Right ventricle myocardium superior (tissue), 1 donor: ENCODE measurements around the gene TIAM1. TPM values are rescaled to one million over a fixed set of nuclear protein-coding genes. Genes with fewer than 3 reads are reported as not detected.
A peak's percentile ranks its signal among the peaks of the same experiment; 100 is the strongest.

Experiments used
- ATAC-seq: fragments of 200-7000 bp; cut with Tn5 transposase; one replicate; pipeline ENCODE4 v1.9.1; 2020; ENCODE audit warnings: mild to moderate bottlenecking; ENCODE audit not compliant: poor library complexity
- DNase-seq: peaks from one replicate; pipeline ENCODE4 v3.0.0-alpha.2; 2020
- intact Hi-C: fragments of 100-400 bp; cut with DNase I; formaldehyde crosslinking; loops from one replicate; pipeline ENCODE4 v1.11.2; 2022
- long read RNA-seq: library from polyadenylated mRNA; unstranded; transcript quantifications from one replicate; pipeline ENCODE4 v2.0.0, GENCODE V29; 2021
- total RNA-seq: library from RNA; stranded (reverse); fragmentation: NEBNext Ultra II Directional; extraction: Animal tissue kit (Norgen Biotek cat#: 25700); gene quantifications from one replicate; pipeline ENCODE4 v1.2.1, GENCODE V29; 2021
- donor health status: DM: no; HTN: yes; CAD: no; lungs with severe emphysema.

The TIAM1 gene, protein sequence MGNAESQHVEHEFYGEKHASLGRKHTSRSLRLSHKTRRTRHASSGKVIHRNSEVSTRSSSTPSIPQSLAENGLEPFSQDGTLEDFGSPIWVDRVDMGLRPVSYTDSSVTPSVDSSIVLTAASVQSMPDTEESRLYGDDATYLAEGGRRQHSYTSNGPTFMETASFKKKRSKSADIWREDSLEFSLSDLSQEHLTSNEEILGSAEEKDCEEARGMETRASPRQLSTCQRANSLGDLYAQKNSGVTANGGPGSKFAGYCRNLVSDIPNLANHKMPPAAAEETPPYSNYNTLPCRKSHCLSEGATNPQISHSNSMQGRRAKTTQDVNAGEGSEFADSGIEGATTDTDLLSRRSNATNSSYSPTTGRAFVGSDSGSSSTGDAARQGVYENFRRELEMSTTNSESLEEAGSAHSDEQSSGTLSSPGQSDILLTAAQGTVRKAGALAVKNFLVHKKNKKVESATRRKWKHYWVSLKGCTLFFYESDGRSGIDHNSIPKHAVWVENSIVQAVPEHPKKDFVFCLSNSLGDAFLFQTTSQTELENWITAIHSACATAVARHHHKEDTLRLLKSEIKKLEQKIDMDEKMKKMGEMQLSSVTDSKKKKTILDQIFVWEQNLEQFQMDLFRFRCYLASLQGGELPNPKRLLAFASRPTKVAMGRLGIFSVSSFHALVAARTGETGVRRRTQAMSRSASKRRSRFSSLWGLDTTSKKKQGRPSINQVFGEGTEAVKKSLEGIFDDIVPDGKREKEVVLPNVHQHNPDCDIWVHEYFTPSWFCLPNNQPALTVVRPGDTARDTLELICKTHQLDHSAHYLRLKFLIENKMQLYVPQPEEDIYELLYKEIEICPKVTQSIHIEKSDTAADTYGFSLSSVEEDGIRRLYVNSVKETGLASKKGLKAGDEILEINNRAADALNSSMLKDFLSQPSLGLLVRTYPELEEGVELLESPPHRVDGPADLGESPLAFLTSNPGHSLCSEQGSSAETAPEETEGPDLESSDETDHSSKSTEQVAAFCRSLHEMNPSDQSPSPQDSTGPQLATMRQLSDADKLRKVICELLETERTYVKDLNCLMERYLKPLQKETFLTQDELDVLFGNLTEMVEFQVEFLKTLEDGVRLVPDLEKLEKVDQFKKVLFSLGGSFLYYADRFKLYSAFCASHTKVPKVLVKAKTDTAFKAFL (N-terminal part only)
- total RNA-seq = 2.9 TPM
- long read RNA-seq, partial matches to known transcripts = 1 of 1 reads
- long read RNA-seq, other reads (novel, unspliced or antisense) = 0 of 1 reads

DNA sequence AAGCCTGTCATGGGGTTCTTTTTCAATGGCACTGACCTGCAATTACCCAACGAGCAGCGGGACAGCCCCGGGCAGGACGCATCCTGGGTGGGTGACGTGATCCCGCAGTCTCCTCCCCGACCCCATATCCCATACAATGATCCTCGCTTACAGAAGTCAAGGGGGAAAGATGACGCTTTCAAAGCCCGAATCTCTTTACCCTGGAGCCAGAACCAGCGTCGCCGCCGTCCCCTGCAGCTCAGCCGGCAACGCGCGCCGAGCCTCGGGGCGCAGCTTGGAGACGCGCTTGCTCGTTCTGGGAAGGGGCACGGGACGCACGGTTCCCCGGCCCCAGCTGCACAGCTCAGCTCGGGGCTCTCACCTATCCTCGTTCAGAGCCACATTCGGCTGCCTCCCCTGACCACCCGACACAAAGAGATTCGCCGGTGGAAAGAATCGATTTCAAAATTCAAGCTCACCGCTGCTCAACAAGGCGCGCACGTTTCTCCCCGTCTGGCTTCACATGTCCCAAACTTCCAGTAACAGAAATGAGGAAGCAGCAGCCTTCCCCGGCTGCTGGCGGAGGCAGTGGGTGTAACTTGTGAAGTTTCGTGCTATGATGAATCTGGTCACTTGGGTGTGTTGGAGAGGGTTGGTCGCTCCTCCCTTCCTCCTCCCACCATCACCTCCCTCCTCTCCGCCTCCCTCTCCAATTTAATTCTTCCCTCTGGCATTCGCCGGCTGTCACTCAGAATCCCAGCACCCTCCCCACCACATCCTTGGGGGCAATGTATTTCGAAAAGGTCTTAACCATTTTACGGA is at the start of gene TIAM1:
TIAM1 (minus strand) TSS at position 582 of the 801 bp plus-strand sequence. CDS start 77,289 bp downstream, outside the sequence.
- DNase-seq (peak; percentile 84), ATAC-seq (peak; percentile 95)
- intact Hi-C loops = no loop called here

DNA sequence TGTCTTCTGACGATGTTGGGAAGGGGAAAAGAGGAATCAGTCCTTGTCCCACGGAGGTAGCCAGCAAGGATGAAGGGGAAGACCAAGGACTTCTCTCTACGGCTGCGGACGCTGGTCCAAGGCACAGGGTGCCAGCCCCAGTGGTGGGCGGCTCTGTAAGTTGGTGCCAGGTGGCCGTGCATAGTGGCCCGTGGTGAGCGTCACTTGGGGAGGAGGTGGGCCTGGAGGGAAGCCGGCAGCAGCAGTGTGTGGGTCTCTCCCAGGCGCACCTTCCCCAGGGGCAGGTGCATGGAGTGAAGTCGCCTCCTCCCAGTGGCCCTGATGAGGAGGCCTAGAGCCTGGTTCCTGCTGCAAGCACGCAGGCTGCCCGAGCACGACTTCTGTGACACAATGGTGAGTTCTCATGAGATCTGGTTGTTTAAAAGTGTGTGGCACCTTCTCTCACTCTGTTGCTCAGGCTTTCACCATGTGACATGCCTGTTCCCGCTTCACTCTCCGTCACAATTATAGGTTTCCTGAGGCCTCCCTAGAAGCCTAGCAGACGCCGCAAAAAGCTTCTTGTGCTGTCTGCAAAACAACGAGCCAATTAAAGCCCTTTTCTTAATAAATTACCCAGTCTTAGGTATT is 43.6 kb upstream of the TIAM1 start:
- DNase-seq (no peak), ATAC-seq (no peak)
- intact Hi-C loops = no loop called here

DNA sequence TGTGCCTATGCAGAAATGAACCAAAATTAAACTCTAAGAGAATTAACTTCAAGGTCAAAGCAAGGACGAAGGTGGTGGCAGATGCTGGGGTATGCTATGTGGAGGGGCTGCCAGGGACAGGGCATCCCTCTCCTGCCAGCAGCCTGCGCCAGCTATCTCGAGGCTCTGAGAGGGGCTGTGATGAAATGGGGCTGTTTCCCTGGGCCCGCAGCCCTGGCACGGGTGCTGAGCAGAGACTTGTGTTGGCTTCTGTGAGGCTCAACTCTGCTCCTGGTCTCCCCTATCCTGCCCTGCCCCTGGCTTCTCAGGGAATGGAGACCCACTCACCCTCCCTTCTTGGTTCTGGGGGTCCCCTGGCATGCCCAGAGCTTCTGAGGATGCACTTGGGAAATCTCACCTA is 41.9 kb upstream of the TIAM1 start:
- intact Hi-C loops = no loop called here
- DNase-seq = no peak
- ATAC-seq = no peak

DNA sequence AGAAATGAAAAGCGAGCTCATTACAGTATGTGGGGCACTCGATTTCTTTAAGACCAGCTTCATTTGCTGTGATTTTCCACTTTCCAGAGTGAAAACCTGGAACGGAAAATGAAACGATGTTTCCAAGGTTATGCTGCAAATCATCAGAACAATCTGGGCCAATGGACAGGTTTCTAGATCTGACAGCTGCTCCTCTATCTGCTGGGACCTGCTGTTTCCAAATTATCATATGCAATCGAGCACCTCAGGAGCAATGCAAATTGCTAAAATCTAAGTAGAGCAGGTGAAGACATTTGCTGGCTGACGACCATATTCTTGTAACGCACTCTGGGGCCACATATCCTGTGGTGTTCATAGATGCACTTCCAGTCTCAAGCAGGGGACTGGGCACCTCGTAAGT is 39.7 kb upstream of the TIAM1 start:
- ATAC-seq (no peak), DNase-seq (no peak)
- intact Hi-C loops = no loop called here

DNA sequence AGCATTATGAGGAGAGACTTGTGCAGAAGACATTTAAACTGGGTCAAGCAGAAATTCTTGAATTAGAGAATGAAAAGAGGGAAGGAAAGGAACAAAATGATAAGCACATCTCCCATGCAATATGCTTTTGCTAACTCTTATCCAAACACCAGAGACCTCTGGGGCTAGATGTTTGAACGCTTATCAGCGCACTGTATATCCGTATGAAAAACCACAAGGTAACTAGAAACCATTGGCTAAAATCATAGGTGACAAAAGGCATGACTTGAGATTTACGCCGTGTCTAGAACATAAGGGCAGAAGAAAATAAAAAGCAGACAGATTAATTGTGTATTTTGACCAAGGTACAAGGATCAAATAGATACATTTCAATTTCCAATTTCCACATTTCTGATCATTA is 38.0 kb upstream of the TIAM1 start:
- DNase-seq = no peak
- intact Hi-C loops = no loop called here
- ATAC-seq = no peak

DNA sequence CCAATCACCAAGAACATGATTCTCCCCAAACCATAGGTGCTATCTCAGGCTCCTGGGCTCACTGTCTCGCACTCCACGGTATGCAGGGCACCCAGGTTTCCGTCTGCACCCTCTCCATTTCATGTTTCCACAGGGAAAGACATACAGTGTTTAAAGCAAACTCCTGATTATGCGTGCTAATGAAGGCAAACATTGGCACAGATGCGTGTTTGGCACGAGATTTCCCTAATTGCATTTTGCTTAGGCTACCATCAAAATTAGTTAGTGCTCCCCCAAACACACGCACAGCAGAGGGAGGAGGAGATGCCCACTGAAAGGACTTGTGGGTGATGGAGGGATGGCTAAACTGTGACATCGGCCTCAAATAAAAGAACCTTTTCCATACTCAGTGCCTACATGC is 32.2 kb upstream of the TIAM1 start:
- intact Hi-C loops = no loop called here
- ATAC-seq (no peak), DNase-seq (no peak)

DNA sequence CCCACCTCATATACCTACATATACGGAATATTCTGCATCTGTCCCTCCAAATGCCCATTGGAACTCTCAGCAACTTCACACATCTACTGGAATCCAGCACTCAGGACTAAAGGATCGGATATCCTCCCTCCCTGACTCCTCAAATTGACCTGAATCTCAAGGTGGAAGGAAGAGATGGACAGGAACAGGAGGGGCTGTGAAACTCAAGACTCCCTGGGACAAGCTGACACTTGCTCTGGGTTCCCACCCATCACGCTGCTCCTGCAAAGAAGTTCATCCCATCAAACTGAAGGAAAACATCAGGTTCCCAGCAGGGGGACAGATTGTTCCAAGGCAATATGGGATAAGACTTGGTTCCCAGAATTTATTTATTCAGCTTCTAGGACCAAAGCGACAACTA is 30.3 kb upstream of the TIAM1 start:
- no peak for DNase-seq
- intact Hi-C loops = no loop called here
- no peak for ATAC-seq

DNA sequence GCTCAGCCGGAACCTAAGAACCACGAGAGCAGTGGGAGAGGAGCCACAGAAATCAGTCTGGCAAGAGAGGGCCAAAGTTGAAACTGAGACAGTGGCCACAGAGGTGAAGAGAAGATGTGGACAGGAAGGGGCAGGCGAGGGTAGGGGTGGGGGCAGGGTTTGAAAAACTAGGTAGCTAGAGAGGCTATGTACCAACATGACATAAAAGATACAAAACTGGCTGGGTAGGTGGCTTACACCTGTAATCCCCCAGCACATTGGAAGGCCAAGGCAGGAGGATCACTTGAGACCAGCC is 28.4 kb upstream of the TIAM1 start:
- intact Hi-C loops = no loop called here
- DNase-seq (no peak), ATAC-seq (no peak)

DNA sequence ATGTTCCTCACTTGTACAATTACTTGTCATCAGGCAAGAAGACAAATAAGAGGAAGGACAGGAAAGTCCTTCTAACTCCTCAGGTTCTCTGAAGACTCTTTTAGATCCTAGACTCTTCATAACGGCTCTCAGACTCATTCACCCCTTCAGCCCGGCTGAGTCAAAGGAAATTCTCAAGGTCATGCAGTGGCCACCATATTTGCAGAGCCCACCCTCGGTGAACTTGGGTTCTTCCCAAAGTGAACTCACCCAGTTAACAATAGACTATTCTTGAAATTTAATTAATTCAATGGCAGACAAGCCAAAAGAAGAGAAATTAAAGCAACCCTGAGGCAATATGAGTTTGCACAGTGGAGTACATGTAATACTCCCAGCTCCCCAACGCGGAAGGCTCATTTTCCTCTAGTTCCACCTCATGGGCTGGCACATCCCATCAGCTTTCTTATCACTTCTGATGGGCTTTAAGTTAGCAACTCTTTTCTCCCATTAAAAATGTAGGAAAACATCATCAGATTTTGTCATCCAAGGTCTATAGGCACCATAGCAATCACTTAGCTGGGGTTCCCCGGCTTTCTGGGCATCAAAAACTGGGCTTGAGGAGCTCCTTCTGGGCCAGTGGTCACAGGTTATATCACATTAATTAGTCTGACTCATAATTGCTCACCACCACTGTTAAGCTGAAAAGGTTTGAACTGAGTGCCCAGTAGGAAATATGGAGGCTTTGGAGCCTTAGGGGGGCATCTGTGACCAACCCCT is 27.8 kb upstream of the TIAM1 start:
- DNase-seq (no peak), ATAC-seq (peak; percentile 19)
- intact Hi-C loops = no loop called here

DNA sequence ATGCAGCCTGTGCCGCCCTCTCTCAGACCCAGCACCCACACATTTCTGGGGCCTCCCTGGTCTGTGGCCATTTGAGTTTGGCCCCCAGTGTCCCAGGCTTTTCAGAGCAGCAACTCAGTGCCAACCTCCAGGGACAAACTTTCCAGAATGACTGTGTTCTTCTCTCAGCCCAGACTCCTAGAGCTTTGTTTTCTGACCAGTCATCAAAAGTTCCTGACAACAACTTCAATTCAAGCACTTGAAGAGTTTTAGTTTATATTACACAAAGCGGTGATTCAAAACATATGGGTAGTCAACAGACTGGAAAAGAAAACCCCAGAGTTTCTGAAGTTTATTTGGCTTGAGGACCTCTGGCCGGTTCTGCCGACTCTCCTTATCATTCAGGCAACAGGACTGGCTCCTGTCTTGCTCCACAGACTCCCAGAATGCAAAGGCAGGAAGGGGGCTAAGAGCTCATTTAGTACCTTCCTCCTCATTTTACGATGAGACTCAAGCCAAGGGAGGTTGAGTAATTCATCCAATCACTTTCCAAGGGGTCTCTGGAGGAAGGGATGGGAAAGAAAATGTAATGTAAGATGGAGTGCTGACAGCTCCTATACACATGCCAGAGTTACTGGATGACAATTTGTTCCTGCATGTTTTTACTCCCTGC is 27.0 kb upstream of the TIAM1 start:
- peak; percentile 57 for DNase-seq
- ATAC-seq = peak; percentile 93
- intact Hi-C loops = no loop called here

DNA sequence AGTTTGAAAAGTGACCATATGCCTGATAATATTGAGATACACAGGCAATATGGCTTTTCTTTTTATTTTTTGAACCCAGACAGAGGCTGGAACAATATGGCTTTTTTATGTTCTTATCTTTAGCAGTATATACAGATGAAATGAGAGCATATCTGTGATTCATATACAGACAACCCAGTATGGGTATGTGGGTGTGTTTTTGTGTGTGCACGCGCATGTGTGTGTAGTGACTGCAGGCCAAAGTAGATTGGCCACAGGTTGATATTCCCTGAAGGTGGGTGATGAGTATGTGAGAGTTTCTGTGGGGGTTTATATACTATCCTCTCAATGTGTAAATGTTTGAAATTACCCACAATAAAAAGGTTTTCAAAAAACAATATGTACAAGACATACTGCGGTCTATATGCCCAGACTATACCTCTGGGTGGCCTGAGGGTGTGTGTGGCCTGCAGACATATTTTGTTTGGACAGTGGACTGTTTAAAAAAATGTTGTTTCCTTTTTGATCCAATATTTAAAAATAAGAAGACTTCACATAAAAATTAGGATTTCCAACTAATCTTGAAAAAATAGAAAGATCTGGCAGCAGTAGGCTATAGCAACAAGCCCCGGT is 26.3 kb upstream of the TIAM1 start:
- DNase-seq (no peak), ATAC-seq (no peak)
- intact Hi-C loops = no loop called here

DNA sequence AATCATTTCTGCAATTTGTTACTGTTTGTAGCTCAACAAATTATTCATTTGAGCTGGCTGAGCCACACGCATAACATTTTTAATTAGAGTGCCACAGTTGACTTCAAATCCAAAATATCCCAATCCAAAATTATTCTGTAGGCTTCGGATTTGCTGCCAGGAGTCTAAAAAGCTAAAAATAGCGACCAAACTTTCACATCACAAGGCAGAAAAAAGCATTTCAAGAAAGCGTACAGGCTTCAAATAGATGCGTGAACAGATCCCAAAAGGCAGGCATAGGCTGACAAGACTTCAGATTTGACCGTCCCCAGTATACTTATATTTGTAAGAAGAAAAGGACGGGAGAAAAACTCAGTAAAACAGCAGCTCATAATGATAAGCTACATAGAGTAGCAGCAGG is 24.3 kb upstream of the TIAM1 start:
- no peak for ATAC-seq
- DNase-seq = no peak
- intact Hi-C loops = no loop called here

DNA sequence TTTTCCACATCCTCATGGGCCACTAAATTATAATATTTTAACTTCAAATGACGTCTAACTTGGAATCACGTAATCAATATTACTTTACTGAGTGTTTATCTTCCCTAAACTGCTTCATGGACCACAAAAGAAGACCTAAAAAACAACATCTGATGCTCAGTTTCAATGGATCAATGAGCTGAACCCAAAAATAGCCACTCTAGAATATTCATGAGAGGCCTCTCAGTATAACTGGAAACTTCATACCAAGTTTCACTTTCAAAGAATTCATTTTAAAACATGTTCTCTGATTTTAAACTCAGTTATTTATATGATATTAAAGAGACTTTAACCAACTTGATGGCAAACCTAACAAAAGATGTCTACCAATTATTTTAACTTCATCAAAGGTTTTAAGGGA is 23.7 kb upstream of the TIAM1 start:
- intact Hi-C loops = no loop called here
- no peak for DNase-seq
- no peak for ATAC-seq

DNA sequence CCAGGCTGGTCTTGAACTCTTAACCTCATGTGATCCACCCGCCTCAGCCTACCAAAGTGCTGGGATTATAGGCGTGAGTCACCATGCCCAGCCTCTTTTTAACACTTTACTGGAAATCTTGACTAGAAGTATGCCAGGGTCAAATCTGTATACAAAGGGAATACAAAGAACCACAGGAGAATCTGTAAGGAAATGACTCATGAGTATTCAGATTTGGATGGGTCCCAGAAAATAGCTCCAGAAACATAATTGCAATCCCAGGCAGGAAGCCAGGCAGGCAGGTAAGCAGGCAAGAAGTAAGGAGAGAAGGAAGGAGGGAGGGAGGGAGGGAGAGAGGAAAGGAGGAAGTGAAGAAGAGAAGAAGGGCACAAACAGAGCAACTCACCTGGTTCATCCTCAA is 22.8 kb upstream of the TIAM1 start:
- intact Hi-C loops = no loop called here
- ATAC-seq = no peak
- no peak for DNase-seq

DNA sequence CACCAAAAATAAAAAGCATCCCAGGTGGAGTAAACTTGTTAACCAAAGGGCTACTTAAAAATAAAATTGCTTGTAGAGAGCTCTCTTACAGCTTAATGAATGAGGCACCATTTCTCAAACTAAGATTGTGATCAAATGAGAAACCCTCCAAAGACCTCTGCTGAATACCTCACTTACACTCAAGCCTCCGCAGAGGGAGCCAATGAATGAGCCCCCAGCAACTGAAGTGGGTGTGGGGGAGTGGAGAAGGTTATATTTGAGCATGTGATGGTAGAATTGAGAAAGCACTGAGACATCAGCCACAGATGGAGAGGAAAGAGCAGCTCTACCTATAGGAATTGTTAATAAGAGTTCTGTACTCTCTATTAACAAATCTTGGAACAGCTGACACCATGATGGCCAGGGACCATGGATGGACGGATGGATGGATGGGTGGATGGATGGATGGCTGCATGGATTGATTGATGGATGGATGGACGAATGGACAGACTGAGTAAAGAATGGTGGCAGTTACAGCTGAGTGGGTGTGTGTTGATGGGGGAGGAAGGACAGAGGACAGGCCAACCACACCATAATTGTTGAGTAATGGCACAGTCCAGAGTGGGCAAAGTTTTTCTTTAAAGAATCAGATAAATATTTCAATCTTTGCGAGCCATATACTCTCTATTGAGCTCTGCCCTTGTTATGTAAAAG is 20.3 kb upstream of the TIAM1 start:
- intact Hi-C loops = no loop called here
- no peak for DNase-seq
- no peak for ATAC-seq

DNA sequence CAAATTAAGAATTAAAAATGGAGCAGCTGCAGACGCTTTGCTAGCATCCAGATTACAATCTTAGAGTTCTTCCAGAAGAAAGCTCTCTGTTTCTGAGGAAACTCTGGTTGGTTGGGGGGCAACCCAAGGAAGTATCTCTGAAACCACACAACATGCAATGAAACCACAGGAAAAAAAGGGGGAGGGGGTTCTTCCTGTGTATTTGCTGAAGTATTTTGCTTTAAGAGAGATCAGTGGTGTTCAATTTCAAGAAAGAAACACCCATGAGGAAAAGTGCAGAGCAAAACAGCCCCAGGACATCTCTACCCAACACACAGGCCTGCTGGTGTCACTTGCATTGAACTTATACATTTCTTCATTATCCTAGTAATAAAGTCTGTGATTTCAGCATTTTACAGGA is 19.7 kb upstream of the TIAM1 start:
- intact Hi-C loops = no loop called here
- ATAC-seq (no peak), DNase-seq (no peak)
